NB4 (cell line): ENCODE measurements around the gene NACC2.
"Not testable (repeated sequence)": the region's sequence is repeated elsewhere in the genome, so short reads cannot be mapped to it uniquely, and the experiment has no call there.

ENCODE experiments used
- DNase-seq: peaks from one replicate; pipeline ENCODE4 v3.0.0; 2010; ENCODE audit warnings: low read depth
- H3K4me3 ChIP-seq: one replicate; pipeline ENCODE4 v1.5.1; 2011; ENCODE audit warnings: mild to moderate bottlenecking, low read depth, low read length, moderate library complexity
- CTCF ChIP-seq: IDR thresholded peaks from one replicate; pipeline ENCODE4 v1.5.1; 2012; ENCODE audit warnings: low read depth, low read length
- MAX ChIP-seq: IDR thresholded peaks from 2 replicates; pipeline ENCODE4 v1.6.1; 2011; ENCODE audit warnings: low read depth, low read length
- MYC ChIP-seq: IDR thresholded peaks from 2 replicates; pipeline ENCODE4 v1.6.1; 2011; ENCODE audit warnings: low read depth, low read length
- POLR2A ChIP-seq: IDR thresholded peaks from 2 replicates; pipeline ENCODE4 v1.6.1; 2011; ENCODE audit warnings: mild to moderate bottlenecking; ENCODE audit not compliant: insufficient read length; ENCODE audit errors: extremely low read depth

NACC2 gene

GRCh38 chr9:136062657-136063439, 32.2 kb downstream of the NACC2 start:
- no peak for TF ChIP-seq MAX
- no peak for TF ChIP-seq CTCF
- no peak for TF ChIP-seq MYC
- no peak for TF ChIP-seq POLR2A
- DNase-seq, result no peak
- no peak overlapping the region for H3K4me3 ChIP-seq

GRCh38 chr9:136061916-136062315, 33.2 kb downstream of the NACC2 start:
- not testable (repeated sequence) for H3K4me3 ChIP-seq, DNase-seq

- no peak overlapping the region for H3K4me3 ChIP-seq
- DNase-seq, result no peak
- TF ChIP-seq POLR2A (no peak), CTCF (no peak), MYC (no peak), MAX (no peak)
Measured at GRCh38 chr9:136061405-136061804, 33.7 kb downstream of the NACC2 start.

- no peak for TF ChIP-seq POLR2A
- no peak for TF ChIP-seq MYC
- no peak for TF ChIP-seq CTCF
- no peak for TF ChIP-seq MAX
- no peak overlapping the region for H3K4me3 ChIP-seq
Measured at GRCh38 chr9:136060671-136061371, 34.3 kb downstream of the NACC2 start.

GRCh38 chr9:136059851-136060670, 35.0 kb downstream of the NACC2 start:
- H3K4me3 ChIP-seq, result no peak overlapping the region
- TF ChIP-seq MYC, result no peak
- TF ChIP-seq CTCF, result no peak
- no peak for TF ChIP-seq POLR2A
- TF ChIP-seq MAX, result no peak
- no peak for DNase-seq

More at GRCh38 chr9:136060671-136061371, 34.3 kb downstream of the NACC2 start:
- DNase-seq, result no peak
